ENCODE results near the gene MCC. TPM values are rescaled to one million over a fixed set of nuclear protein-coding genes. Genes with fewer than 3 reads are reported as not detected.
A peak's percentile ranks its signal among the peaks of the same experiment; 100 is the strongest.

Gene MCC
- total RNA-seq, 4 donors from 2014 or later: 1.2 to 133 (median 8.5) TPM

DNA sequence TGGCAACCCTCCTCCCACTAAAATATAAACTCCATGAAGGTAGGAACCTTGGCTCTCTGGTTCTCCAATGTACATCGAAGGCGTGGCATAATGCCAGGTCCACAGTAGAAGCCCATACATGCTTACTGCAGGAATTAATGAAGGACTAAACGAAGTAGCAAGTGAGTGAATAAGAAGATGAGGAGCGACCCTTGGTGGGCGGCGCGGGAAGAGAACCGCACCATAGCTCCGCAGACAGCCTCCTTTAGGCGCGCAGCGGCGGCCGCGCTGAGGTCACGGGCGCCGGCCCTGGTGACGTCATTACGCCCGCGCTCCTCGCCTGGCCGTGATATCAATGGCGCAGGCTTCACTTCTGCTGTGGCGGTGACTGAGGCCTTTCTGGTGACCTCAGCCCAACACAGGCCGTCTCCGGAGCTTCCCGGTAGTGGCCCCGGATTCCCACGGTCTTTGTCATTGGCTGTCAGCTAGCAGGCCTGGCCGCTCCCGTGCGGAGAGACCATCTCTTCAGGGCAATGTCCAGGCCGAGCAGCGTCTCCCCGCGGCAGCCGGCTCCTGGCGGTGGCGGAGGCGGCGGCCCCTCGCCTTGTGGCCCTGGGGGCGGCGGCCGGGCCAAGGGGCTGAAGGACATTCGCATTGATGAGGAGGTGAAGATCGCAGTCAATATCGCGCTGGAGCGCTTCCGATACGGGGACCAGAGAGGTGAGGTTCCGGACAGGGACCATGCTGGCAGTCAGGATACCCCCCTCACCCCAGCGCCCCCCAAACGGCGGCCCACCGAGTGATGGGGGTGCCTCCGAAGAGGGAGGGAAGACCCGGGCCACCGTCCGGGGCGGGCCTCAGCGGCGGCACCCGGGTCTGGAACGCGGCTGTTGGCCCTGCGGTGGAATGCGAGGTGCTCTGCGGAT, 25.4 kb upstream of the MCC start, which contains the start of gene YTHDC2:
TSS of gene YTHDC2 (plus strand) at position 311 of the 905 bp plus-strand sequence. CDS start at position 513, 202 bp downstream.
- peaks cover 0 to 23% (median 2%) of the 10 kb centered on the region in 4 donors for H3K4me1 ChIP-seq
- TF ChIP-seq CTCF (IDR thresholded peaks at IDR 0.05): peak in 2 of 6 experiments; percentile 5 to 24
- TF ChIP-seq POLR2A (IDR thresholded peaks at IDR 0.05): peak; percentile 65 to 78
- H3K4me3 ChIP-seq: peak within 1 kb of the TSS; percentile 60 to 81 (median 74)
- no peaks in the 10 kb centered on the region for H3K36me3 ChIP-seq
- H3K9me3 ChIP-seq: no peaks in the 10 kb centered on the region
- H3K27me3 ChIP-seq: no peaks in the 10 kb centered on the region
- H3K27ac ChIP-seq: peak within 1 kb of the TSS; percentile 79 to 89 (median 87)
- peak; percentile 80 to 93 (median 89) for DNase-seq

DNA sequence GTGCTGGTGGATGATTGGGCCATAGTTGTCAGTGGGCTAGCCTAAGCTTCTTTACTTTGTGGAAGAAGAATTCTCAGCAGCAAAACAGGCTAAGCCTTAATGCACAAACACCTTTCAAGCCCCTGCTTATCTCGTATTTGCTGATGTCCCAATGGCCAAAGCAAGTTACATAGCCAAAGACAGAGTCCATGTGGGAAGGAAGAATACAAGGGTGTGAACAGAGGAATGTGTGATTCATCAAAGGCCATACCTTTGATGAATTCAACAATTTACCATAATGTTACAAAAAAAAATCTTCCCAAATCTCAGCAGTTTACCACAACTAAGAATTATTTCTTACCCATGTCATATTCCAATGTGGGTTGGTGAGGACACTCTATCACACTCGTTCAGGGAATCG, 24.1 kb upstream of the MCC start:
- no peak overlapping the region for H3K27ac ChIP-seq
- no peaks in the 10 kb centered on the region for H3K27me3 ChIP-seq
- no peaks in the 10 kb centered on the region for H3K36me3 ChIP-seq
- H3K4me1 ChIP-seq: peaks cover 0 to 23% (median 2%) of the 10 kb centered on the region in 4 donors
- H3K9me3 ChIP-seq: no peaks in the 10 kb centered on the region
- no peak for DNase-seq
- TF ChIP-seq POLR2A (IDR thresholded peaks at IDR 0.05): no peak
- no peak for TF ChIP-seq CTCF (IDR thresholded peaks at IDR 0.05)
- no peak overlapping the region for H3K4me3 ChIP-seq

- Histone ChIP-seq H3K4me1 (peaks cover 0 to 16% (median 2%) of the 10 kb centered on the region in 4 donors), H3K36me3 (no peaks in the 10 kb centered on the region), H3K27ac (no peak overlapping the region), H3K27me3 (no peaks in the 10 kb centered on the region), H3K4me3 (no peak overlapping the region), H3K9me3 (no peaks in the 10 kb centered on the region)
- peak in 5 of 6 experiments; percentile 14 to 68 (median 58) for TF ChIP-seq CTCF (IDR thresholded peaks at IDR 0.05)
- TF ChIP-seq POLR2A (IDR thresholded peaks at IDR 0.05): no peak
- no peak for DNase-seq
Observed at GRCh38 chr5:113510836-113511451, 22.7 kb upstream of the MCC start.

- Histone ChIP-seq H3K4me3 (no peak overlapping the region), H3K4me1 (no peaks in the 10 kb centered on the region), H3K9me3 (no peaks in the 10 kb centered on the region), H3K36me3 (no peaks in the 10 kb centered on the region), H3K27me3 (no peaks in the 10 kb centered on the region), H3K27ac (no peak overlapping the region)
- no peak for TF ChIP-seq POLR2A (IDR thresholded peaks at IDR 0.05)
- no peak for TF ChIP-seq CTCF (IDR thresholded peaks at IDR 0.05)
- no peak for DNase-seq
Observed at GRCh38 chr5:113508756-113509155, 20.5 kb upstream of the MCC start.

GRCh38 chr5:113507601-113508000, 19.3 kb upstream of the MCC start:
- Histone ChIP-seq H3K27ac (no peak overlapping the region), H3K9me3 (no peaks in the 10 kb centered on the region), H3K36me3 (no peaks in the 10 kb centered on the region), H3K27me3 (no peaks in the 10 kb centered on the region), H3K4me1 (no peaks in the 10 kb centered on the region), H3K4me3 (no peak overlapping the region)
- no peak for TF ChIP-seq POLR2A (IDR thresholded peaks at IDR 0.05)
- TF ChIP-seq CTCF (IDR thresholded peaks at IDR 0.05): no peak
- DNase-seq: no peak
